GM12891 (cell line): ENCODE data around the gene MIB1.
A peak's percentile ranks its signal among the peaks of the same experiment; 100 is the strongest.
"Not testable (repeated sequence)": the region's sequence is repeated elsewhere in the genome, so short reads cannot be mapped to it uniquely, and the experiment has no call there.

Experiments
- DNase-seq: peaks from one replicate; pipeline ENCODE4 v3.0.0; 2011; ENCODE audit warnings: low spot score; ENCODE audit not compliant: insufficient read length
- FAIRE-seq: peaks from 2 replicates; lab custom pipeline; 2011; peaks lifted over from hg19 to GRCh38; lab: Jason Lieb, UNC
- PAX5 ChIP-seq: IDR thresholded peaks from 2 replicates; pipeline ENCODE4 v1.6.1; 2011; ENCODE audit warnings: low read length, moderate library complexity, mild to moderate bottlenecking; ENCODE audit not compliant: insufficient read depth, severe bottlenecking
- POLR2A ChIP-seq: IDR thresholded peaks from 2 replicates; pipeline ENCODE4 v1.6.1; 2011; ENCODE audit warnings: low read depth, low read length, control low read depth
- POLR2AphosphoS5 ChIP-seq: IDR thresholded peaks from 2 replicates; pipeline ENCODE4 v1.6.1; 2011; ENCODE audit warnings: low read depth, low read length, control low read depth
- POU2F2 ChIP-seq: IDR thresholded peaks from 2 replicates; pipeline ENCODE4 v1.6.1; 2011; ENCODE audit warnings: low read depth, mild to moderate bottlenecking, control low read depth, low read length, moderate library complexity
- SPI1 ChIP-seq: IDR thresholded peaks from 2 replicates; pipeline ENCODE4 v1.6.1; 2011; ENCODE audit warnings: low read depth, low read length, control low read depth
- TAF1 ChIP-seq: IDR thresholded peaks from 2 replicates; pipeline ENCODE4 v1.6.1; 2011; ENCODE audit warnings: low read depth, low read length, control low read depth

Gene MIB1

DNA sequence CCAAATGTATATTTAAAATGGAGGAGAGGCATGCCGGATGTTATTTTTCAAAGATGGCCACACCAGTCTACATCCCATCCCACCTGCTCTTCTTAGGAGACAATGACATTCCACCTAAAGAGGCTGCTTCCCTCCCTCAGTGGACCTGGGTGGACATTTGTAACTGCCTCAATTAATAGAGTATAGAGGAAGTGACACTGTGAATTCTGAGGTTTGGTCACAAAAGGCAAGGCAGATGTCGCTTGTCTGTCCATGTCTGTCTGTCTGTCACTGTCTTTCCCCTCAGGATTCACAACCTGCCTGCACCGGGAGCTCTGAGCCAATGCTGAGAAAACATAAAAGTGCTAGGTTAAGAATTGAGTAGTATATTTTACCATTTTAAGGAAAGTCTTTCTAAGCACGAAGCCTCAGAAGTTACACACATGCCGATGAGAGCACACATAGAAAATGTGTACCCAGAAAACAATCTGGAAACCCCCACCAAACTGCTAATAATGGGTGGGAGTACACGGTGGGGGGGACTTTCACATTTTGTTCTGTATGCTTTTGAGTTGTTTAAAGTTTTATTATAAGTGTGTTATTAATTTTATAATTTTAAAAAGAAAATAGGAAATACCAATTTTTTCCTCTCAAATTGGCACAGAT lies 21.0 kb downstream of the MIB1 start:
- no peak for TF ChIP-seq POLR2AphosphoS5
- TF ChIP-seq POLR2A, result 0 out of 2 replicates have a peak, but pooled peaks have one; percentile 27
- peak; percentile 78 for TF ChIP-seq SPI1
- peak; percentile 5 for FAIRE-seq
- DNase-seq, result no peak

DNA sequence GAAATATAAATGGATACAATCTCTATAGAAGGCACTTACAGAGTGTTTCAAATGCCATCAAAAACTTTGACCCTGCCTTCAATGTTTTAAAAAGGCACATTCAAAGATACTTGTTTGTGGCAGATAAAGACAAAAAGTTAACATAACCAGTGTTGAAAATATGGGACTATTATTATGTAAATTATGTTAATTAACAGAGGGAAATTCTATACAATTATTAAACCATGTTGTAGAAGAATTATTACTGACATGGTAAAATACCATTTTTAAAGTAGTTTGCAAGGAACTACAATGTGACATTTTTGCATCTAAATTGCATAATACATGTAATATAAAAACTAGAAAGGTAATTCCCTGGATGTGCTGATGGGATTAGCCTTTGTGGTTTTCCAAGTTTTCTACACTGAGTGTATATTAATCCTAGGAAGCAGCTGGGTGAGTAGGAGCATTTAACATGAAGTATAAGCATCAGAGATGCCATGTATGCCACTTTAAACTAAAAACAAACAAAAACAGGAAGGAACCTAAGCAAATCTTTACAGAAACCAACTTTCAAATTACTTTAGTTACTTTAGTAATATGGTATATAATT lies 21.7 kb downstream of the MIB1 start:
- DNase-seq (no peak), FAIRE-seq (no peak)

DNA sequence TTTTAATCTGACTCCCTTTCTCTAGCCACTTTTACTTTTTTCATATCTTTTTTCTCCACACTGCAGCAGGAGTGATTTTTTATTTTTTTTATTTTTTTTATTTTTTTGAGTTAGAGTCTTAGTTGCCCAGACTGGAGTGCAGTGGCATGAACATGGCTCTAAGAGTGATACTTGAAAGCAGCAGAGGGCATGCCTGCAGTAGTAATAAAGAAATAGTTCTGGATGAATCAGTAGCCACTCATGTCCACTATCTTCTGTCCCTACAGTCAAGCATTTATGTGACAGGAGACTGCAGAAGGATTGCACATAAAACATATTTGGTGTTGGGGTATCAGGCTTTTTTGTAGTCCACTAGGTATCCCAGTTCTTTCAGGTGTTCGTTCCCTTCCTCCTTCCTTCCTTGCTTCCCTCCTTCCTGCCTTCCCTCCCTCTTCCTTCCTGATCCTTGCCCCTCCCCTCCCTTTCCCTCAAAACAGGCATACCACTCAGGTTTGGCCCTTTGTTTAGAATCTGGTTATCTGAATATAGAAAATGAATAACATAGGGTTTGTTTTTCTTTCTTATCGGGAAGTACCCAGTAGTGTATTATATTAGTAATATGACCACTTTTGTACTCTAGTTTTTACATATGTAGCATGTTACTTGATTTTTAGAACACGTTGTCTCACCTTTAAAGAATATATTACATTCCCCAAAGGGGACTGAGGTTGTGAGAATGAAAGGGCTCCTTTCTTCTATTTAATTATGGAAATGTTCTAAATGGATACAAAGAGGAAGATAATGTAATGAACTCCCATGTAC lies 23.5 kb downstream of the MIB1 start:
- FAIRE-seq, result peak; percentile 33
- DNase-seq, result no peak
- TF ChIP-seq SPI1, result no peak
- TF ChIP-seq POLR2AphosphoS5, result no peak
- TF ChIP-seq PAX5, result no peak
- TF ChIP-seq POLR2A, result no peak
- no peak for TF ChIP-seq POU2F2
- no peak for TF ChIP-seq TAF1

More for the DNA sequence above, 21.7 kb downstream of the MIB1 start:
- TF ChIP-seq POLR2A (no peak), PAX5 (no peak), POLR2AphosphoS5 (no peak), TAF1 (no peak), SPI1 (no peak), POU2F2 (no peak)

DNA sequence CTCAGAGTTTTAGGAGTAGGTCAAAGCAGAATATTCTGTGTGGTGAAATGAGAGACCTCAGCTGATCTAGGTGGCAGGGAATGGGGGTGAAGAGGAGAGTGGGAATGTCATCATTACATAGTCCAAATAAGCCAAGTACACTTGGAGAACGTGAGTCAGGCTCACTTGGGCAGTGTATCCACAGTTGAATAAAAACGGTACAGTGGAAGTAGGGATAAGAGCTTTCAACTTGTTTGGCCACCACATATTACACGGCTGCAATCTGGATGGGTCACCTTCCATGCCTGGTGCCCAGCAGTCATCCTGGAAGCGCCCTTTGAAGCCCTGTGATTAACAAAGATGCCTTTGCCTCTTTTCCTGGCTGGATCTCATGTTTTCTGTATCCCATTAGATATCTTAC lies 28.6 kb downstream of the MIB1 start:
- no peak for FAIRE-seq
- no peak for DNase-seq
- TF ChIP-seq PAX5 (no peak), POU2F2 (no peak), POLR2AphosphoS5 (no peak), SPI1 (no peak), TAF1 (no peak), POLR2A (no peak)

DNA sequence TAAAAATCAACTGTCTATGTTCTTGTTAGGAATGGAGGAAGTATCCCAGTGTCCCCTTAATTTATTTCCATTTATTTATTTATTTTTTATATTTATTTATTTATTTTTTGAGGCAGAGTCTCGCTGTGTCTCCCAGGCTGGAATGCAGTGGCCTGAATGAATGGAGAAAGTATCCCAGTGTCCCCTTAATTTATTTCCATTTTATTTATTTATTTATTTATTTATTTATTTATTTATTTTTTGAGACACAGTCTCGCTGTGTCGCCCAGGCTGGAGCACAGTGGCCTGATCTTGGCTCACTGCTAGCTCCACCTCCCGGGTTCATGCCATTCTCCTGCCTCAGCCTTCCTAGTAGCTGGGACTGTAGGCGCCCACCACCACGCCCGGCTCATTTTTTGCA lies 34.1 kb downstream of the MIB1 start:
- FAIRE-seq (no peak), DNase-seq (no peak)
- TF ChIP-seq POLR2AphosphoS5, result no peak
- TF ChIP-seq POLR2A, result no peak
- no peak for TF ChIP-seq POU2F2
- TF ChIP-seq SPI1, result no peak
- no peak for TF ChIP-seq TAF1
- TF ChIP-seq PAX5, result no peak

DNA sequence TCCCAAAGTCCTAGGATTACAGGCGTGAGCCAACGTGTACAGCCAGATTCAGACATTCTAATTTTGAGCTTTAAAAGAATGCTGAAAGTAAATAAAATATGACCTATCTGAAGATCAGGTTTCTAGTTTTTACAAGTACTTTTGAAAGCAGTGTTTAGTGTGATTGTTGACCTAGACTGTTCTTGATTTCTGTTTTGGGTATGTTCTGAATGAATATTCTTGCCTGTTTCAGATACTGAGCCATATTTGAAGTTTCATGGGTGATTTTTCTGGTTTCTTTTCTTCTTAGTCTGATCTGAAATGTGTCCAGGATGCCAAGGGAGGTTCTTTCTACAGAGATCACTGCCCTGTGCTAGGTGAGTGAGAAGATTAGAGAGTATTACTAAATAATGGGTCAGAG lies 37.2 kb downstream of the MIB1 start:
- FAIRE-seq (no peak), DNase-seq (no peak)
- TF ChIP-seq POLR2AphosphoS5 (no peak), TAF1 (no peak), PAX5 (no peak), SPI1 (no peak), POLR2A (no peak), POU2F2 (no peak)

DNA sequence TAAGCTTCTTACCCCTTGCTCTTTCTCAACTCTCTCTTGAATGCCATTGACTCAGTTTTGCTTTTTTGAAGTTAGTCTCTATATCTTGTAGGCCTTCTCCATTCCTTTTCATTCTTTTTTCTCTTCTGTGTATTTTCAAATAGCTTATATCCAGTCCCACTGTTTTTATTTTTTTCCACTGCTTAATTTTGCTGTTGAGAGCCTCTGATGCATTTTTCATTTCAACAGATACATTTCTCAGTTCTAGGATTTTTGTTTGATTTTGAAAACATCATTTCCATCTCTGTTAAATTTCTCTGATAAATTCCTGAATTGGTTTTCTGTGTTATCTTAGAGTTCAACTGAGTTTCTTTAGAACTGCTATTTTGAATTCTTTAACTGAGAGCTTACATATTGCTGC lies 45.9 kb downstream of the MIB1 start:
- no peak for FAIRE-seq
- no peak for TF ChIP-seq SPI1
- no peak for TF ChIP-seq TAF1
- no peak for TF ChIP-seq PAX5
- TF ChIP-seq POLR2A, result no peak
- no peak for TF ChIP-seq POLR2AphosphoS5
- TF ChIP-seq POU2F2, result no peak
- no peak for DNase-seq

DNA sequence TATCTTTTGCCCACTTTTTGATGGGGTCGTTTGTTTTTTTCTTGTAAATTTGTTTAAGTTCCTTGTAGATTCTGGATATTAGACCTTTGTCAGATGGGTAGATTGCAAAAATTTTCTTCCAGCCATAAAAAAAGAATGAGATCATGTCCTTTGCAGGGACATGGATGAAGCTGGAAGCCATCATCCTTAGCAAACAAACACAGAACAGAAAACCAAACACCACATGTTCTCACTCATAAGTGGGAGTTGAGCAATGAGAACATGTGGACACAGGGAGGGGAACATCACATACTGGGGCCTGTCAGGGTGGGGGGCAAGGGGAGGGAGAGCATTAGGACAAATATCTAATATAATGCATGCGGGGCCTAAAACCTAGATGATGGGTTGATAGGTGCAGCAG lies 55.5 kb downstream of the MIB1 start:
- not testable (repeated sequence) for DNase-seq, FAIRE-seq

DNA sequence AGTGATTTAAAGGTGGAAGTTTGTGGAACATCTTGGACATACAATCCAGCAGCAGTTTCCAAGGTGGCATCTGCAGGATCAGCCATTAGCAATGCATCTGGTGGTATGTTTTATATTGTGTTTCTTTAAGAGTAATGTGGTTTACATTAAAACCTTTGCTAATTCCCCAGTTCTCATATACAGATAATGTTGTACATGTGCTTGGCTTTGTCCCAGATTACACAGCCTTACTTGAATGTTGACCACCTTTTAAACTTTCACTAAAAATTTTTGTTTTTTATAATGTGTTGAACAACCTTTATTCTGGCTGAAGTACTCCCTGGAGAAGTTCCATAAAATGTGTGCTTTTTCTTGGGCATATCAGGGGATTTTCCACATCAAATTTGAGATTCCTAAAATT lies 57.5 kb downstream of the MIB1 start:
- DNase-seq, result no peak
- TF ChIP-seq TAF1 (no peak), POU2F2 (no peak), POLR2A (no peak), PAX5 (no peak), POLR2AphosphoS5 (no peak), SPI1 (no peak)
- FAIRE-seq, result no peak

DNA sequence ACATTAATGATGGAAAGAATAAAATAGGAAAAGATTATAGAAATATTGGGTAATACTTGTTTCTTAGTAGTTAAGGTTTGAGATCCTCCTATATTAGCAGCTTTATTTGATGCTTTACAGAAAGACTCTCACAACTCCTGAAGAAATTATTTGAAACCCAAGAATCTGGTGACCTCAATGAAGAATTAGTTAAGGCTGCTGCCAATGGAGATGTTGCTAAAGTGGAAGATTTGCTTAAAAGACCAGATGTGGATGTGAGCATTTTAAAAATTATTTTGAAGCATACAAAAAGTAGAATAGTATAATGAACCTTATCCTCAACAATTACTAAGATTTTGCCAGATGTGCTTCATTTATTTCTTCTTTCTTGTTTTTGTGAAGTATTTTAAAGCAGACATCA lies 59.1 kb downstream of the MIB1 start:
- TF ChIP-seq POLR2A (no peak), SPI1 (no peak), PAX5 (no peak), POU2F2 (no peak), POLR2AphosphoS5 (no peak), TAF1 (no peak)
- no peak for FAIRE-seq

More for the DNA sequence above, 59.1 kb downstream of the MIB1 start:
- no peak for DNase-seq
